G401 (cell line): ENCODE measurements around the gene PARP12. TPM values are rescaled to one million over a fixed set of nuclear protein-coding genes. Genes with fewer than 3 reads are reported as not detected.
A peak's percentile ranks its signal among the peaks of the same experiment; 100 is the strongest.
"Not testable (repeated sequence)": the region's sequence is repeated elsewhere in the genome, so short reads cannot be mapped to it uniquely, and the experiment has no call there.

Source experiments
- DNase-seq: peaks from one replicate; pipeline ENCODE4 v3.0.0-alpha.2; 2015; ENCODE audit warnings: low spot score
- in situ Hi-C: cut with HindIII; loops from 2 replicates; pipeline ENCODE4 v1.10.0; 2016; ENCODE audit warnings: low sequenced_read_pairs, mixed read lengths
- total RNA-seq: library from RNA; depleted of rRNA; stranded (reverse); fragments of >200 nt; shearing (Covaris generic); gene quantifications from 2 replicates; pipeline ENCODE4 v1.2.3, GENCODE V29; 2014; rRNA removed

Gene PARP12
- total RNA-seq: 0.06 and 0.24 TPM in 2 replicates

- in situ Hi-C loops: no loop called here
- no peak for DNase-seq
Observed at GRCh38 chr7:140062528-140063299, at the start of gene PARP12. Gene PARP12, minus strand, starts transcription at chr7:140062951. Its CDS starts 104 bp downstream, at chr7:140062847.

GRCh38 chr7:140108777-140109176 is 46.0 kb upstream of the PARP12 start:
- in situ Hi-C loops, DNase-seq: not testable (repeated sequence)

- no peak for DNase-seq
- in situ Hi-C loops: no loop called here
Observed at GRCh38 chr7:140096459-140096858, 33.7 kb upstream of the PARP12 start.

GRCh38 chr7:140093375-140093774 is 30.6 kb upstream of the PARP12 start:
- no peak for DNase-seq
- in situ Hi-C loops: no loop called here

- in situ Hi-C loops: no loop called here
- DNase-seq: no peak
Observed at GRCh38 chr7:140085447-140085846, 22.7 kb upstream of the PARP12 start.

- in situ Hi-C loops: no loop called here
Observed at GRCh38 chr7:140084972-140085371, 22.2 kb upstream of the PARP12 start.

GRCh38 chr7:140084142-140084655 is 21.4 kb upstream of the PARP12 start:
- no peak for DNase-seq
- in situ Hi-C loops: no loop called here

More at GRCh38 chr7:140084972-140085371, 22.2 kb upstream of the PARP12 start:
- no peak for DNase-seq

GRCh38 chr7:140082770-140083169 is 20.0 kb upstream of the PARP12 start:
- DNase-seq: no peak
- in situ Hi-C loops: no loop called here

- no peak for DNase-seq
- in situ Hi-C loops: no loop called here
Observed at GRCh38 chr7:140081774-140082425, 19.1 kb upstream of the PARP12 start.

- DNase-seq: no peak
- in situ Hi-C loops: no loop called here
Observed at GRCh38 chr7:140080919-140081318, 18.2 kb upstream of the PARP12 start.

GRCh38 chr7:140079121-140079536 is 16.4 kb upstream of the PARP12 start:
- peak; percentile 32 for DNase-seq
- in situ Hi-C loops: no loop called here

- in situ Hi-C loops: no loop called here
- DNase-seq: no peak
Observed at GRCh38 chr7:140078392-140078791, 15.6 kb upstream of the PARP12 start.

- in situ Hi-C loops: no loop called here
- DNase-seq: no peak
Observed at GRCh38 chr7:140074780-140075179, 12.0 kb upstream of the PARP12 start.

GRCh38 chr7:140070546-140070945 is 7.8 kb upstream of the PARP12 start:
- DNase-seq: no peak
- in situ Hi-C loops: no loop called here

- in situ Hi-C loops: no loop called here
- DNase-seq: no peak
Observed at GRCh38 chr7:140069298-140069949, 6.7 kb upstream of the PARP12 start.

- in situ Hi-C loops: no loop called here
- DNase-seq: no peak
Observed at GRCh38 chr7:140068033-140068432, 5.3 kb upstream of the PARP12 start.

GRCh38 chr7:140067052-140067451 is 4.3 kb upstream of the PARP12 start:
- in situ Hi-C loops: no loop called here
- no peak for DNase-seq

- no peak for DNase-seq
- in situ Hi-C loops: no loop called here
Observed at GRCh38 chr7:140062118-140062527, 628 bp downstream of the PARP12 start.

- no peak for DNase-seq
- in situ Hi-C loops: no loop called here
Observed at GRCh38 chr7:140061607-140061930, 1.2 kb downstream of the PARP12 start.
